ENCODE measurements around the gene SSBP4.

SSBP4 gene

DNA sequence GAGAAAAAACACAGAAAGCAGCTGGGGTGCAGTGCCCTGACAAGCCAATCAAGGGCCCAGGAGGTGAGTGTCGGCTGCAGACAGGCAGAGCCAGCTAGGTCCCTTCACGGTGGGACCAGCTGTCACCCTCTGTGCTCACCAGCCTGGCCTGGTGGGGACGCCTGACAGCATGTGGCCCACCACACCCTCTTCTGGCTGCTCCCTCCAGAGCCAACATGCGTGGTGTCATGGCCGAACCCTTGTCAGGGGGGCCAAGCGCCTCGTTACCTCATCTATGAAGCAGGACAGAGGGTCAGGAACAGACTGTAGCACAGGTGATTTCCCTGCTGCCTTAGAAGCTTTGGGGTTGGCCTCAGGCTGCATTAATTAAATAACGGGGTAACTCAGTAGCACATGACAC, 58.8 kb downstream of the SSBP4 start:
- no peak for DNase-seq (ENCODE audit: low read depth)
- TF ChIP-seq, protein P1, sequence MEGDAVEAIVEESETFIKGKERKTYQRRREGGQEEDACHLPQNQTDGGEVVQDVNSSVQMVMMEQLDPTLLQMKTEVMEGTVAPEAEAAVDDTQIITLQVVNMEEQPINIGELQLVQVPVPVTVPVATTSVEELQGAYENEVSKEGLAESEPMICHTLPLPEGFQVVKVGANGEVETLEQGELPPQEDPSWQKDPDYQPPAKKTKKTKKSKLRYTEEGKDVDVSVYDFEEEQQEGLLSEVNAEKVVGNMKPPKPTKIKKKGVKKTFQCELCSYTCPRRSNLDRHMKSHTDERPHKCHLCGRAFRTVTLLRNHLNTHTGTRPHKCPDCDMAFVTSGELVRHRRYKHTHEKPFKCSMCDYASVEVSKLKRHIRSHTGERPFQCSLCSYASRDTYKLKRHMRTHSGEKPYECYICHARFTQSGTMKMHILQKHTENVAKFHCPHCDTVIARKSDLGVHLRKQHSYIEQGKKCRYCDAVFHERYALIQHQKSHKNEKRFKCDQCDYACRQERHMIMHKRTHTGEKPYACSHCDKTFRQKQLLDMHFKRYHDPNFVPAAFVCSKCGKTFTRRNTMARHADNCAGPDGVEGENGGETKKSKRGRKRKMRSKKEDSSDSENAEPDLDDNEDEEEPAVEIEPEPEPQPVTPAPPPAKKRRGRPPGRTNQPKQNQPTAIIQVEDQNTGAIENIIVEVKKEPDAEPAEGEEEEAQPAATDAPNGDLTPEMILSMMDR (IDR thresholded peaks at IDR 0.05; ENCODE audit: low read depth, low read length, missing control alignments): no peak

DNA sequence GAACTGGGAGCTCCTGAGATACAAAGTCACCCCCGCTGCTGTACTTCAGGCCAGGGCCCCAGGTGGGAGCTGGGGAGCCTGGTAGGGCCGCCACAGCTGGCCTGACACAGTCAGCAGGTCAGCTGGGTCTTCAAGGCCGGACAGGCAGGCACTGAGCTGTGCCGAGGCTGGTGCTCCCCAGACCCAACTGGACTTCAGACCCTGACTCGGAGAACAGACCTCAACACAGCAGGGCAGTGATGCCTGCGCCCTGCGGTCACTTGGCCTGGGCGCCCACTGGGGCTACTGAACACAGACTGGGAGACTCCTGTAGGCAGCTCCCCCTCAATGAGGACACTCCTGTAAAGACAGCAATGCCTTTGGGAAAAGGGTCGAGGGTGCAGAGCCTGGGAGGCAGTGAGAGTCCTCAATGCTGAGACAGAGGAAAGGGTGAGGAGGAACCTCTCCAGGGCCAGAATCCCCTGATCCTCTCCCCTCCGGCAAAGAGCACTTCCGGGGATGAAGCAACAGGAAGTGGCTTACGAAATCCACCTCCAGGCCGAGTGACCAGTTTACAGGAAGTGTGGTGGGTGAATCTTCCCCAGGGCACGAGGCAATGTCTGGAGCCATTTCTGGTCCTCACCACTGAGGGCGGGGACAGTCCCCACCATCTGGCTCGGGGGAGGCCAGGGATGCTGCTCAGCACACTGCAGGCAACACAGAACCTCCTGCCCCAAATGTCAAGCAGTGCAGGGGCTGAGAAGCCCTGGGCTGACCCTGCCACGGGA, 59.5 kb downstream of the SSBP4 start:
- peak; percentile 62 for DNase-seq (ENCODE audit: low read depth)
- H3K4me3 ChIP-seq (ENCODE audit: low read depth, low read length): no peak overlapping the region
- TF ChIP-seq, protein P1 (IDR thresholded peaks at IDR 0.05; ENCODE audit: low read depth, low read length, missing control alignments): no peak

More for the DNA sequence above, 58.8 kb downstream of the SSBP4 start:
- H3K4me3 ChIP-seq (ENCODE audit: low read depth, low read length): no peak overlapping the region

DNA sequence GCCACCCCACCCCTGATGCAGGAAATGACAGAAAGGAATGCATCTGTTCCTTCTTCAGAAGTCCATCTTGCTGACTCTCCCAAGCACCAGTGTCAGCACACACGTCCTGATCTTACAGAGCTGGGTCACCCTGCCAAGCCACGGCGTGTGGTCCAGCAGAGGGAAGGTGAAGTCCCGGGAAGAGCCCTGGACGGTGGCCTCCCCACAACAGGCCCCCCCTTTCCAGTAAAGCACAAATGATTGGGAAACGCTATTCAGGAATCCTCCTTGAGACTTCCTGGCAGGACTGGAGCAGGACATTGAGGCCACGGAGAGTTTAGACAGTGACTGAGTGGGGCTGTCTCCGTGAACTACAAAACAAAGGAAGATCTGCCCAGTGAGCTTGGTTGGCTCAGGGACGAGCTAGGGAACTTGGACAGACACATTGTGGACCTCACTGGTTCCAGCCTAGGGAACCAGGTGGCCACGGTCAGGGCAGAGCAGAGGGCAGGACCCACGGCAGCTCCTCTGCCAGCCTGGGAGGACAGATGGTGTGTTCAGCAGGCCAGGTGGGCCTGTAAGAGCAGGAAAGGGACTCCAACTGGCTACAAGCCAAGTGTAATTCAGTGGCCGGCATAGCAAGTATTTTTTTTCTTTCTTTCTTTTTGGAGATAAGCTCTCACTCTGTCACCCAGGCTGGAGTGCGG, 61.0 kb downstream of the SSBP4 start:
- no peak overlapping the region for H3K4me3 ChIP-seq (ENCODE audit: low read depth, low read length)
- TF ChIP-seq, protein P1 (IDR thresholded peaks at IDR 0.05; ENCODE audit: low read depth, low read length, missing control alignments): no peak
- no peak for DNase-seq (ENCODE audit: low read depth)

DNA sequence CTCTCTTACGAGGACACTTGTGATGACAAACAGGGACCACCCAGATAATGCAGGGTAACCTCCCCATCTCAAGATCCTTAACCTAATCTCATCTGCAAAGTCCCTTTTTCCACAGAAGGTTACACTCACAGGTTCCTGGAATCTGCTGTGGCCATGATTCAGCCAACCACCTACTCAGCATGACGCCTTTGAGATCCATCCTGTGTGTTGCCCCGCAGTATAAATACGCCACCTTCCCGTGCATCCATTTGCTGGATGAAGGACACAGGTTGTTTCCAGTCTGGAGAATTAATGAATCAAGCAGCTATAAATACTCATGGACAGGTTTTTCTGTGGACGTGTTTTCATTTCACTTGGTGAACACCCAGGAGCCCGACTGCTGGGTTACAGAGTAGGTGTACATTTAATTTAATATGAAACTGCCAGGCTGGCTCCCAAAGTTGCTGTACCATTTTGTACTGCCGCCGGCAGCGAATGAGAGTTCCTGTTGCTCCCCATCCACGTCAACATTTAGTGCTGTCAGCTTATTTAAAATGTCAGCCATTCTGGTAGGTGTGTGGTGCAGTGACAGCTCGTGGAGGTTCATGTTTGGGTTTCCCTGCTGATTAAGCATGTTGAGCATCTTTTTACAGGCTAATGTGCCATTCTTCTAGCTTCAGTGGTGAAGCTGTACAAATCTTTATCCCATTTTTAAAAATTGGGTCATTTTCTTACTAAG, 62.5 kb downstream of the SSBP4 start:
- no peak for DNase-seq (ENCODE audit: low read depth)
- TF ChIP-seq, protein P1 (IDR thresholded peaks at IDR 0.05; ENCODE audit: low read depth, low read length, missing control alignments): no peak
- no peak overlapping the region for H3K4me3 ChIP-seq (ENCODE audit: low read depth, low read length)

DNA sequence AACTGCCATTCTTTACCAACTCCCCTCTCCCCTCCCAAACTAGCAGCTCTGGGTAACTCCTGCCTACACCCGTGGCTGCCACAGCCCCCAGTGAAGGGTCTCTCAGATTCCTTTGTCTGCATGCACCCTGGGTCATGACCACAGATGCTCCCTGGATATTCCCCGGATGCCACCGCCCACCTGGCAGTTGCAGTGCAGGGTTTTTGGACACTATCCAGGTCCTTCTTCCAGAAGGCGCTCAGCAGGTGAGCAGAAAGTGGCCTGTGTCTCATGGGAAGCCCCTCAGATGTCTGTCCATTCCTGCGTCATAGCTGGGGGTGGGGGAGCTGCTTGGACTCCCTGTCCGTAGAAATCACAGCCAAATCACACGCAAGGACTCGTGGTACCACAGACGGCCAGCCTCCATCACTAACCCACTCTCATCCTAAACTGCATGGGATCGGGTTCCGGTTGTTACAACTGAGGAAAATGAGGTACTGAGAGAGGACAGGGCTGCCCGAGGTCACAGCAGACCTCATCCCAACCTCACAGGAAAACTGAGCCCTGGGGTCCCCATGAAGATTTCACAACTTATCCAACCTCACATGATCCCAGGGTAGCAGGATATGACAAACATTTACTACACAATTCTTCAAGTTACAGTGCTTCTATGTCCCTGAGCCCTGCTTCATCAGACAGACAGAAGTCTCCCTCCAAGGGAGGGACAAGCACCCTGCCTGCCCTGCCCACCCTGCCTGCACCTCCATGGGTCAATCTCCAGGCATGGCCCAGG, 64.1 kb downstream of the SSBP4 start:
- TF ChIP-seq, protein P1 (IDR thresholded peaks at IDR 0.05; ENCODE audit: low read depth, low read length, missing control alignments): no peak
- DNase-seq (ENCODE audit: low read depth): no peak
- H3K4me3 ChIP-seq (ENCODE audit: low read depth, low read length): no peak overlapping the region
